Neuronal stem cell (in vitro differentiated cells): ENCODE data around the gene PNPLA7.

Experiments used
- DNase-seq: peaks from one replicate; pipeline ENCODE4 v3.0.0-alpha.2; 2013; ENCODE audit warnings: low spot score
- H2AFZ ChIP-seq: one replicate; pipeline ENCODE4 v1.6.1; 2013; ENCODE audit warnings: mild to moderate bottlenecking, low read length, inconsistent platforms
- H2AK5ac ChIP-seq: 2 replicates; pipeline ENCODE4 v1.6.1; 2013; ENCODE audit warnings: low read depth, mild to moderate bottlenecking, inconsistent platforms, low read length, moderate library complexity, mixed read lengths
- H2BK120ac ChIP-seq: 2 replicates; pipeline ENCODE4 v1.6.1; 2013; ENCODE audit warnings: low read depth, mild to moderate bottlenecking, inconsistent platforms, low read length, moderate library complexity, mixed read lengths
- H2BK12ac ChIP-seq: one replicate; pipeline ENCODE4 v1.6.1; 2013; ENCODE audit warnings: low read length, inconsistent platforms
- H2BK15ac ChIP-seq: 2 replicates; pipeline ENCODE4 v1.6.1; 2013; ENCODE audit warnings: mild to moderate bottlenecking, low read length, inconsistent platforms, mixed read lengths
- H2BK5ac ChIP-seq: one replicate; pipeline ENCODE4 v1.6.1; 2013; ENCODE audit warnings: inconsistent platforms, mild to moderate bottlenecking, low read length, moderate library complexity
- H3K14ac ChIP-seq: one replicate; pipeline ENCODE4 v1.6.1; 2013; ENCODE audit warnings: low read length, inconsistent platforms
- H3K18ac ChIP-seq: 2 replicates; pipeline ENCODE4 v1.6.1; 2013; ENCODE audit warnings: low read length, inconsistent platforms
- H3K23ac ChIP-seq: 2 replicates; pipeline ENCODE4 v1.6.1; 2013; ENCODE audit warnings: low read depth, mild to moderate bottlenecking, mixed read lengths, low read length, inconsistent platforms; ENCODE audit not compliant: poor library complexity
- H3K27ac ChIP-seq: replicated peaks from 3 replicates; pipeline ENCODE4 v1.5.1; 2013; ENCODE audit warnings: low read length, inconsistent platforms
- H3K27me3 ChIP-seq, 3 experiments: 2 replicates each; pipeline ENCODE4 v1.6.1; 2013; ENCODE audit warnings: low read length in 3 of 3, mild to moderate bottlenecking in 2 of 3, inconsistent platforms in 1 of 3, low read depth in 1 of 3, mixed read lengths in 1 of 3, moderate library complexity in 1 of 3; ENCODE audit not compliant: control insufficient read depth in 3 of 3, insufficient read depth in 3 of 3
- H3K36me3 ChIP-seq, 2 donors: replicated peaks in 1 of 2; 2 replicates each; pipeline ENCODE4 v1.6.1; 2013; ENCODE audit warnings: low read length in 2 of 2; ENCODE audit not compliant: control insufficient read depth in 2 of 2, insufficient read depth in 2 of 2
- H3K4ac ChIP-seq: 2 replicates; pipeline ENCODE4 v1.6.1; 2013; ENCODE audit warnings: inconsistent platforms, mild to moderate bottlenecking, low read length, moderate library complexity
- H3K4me1 ChIP-seq, 2 donors: 1 replicate in 1 of 2; 2 replicates in 1 of 2; pipeline ENCODE4 v1.6.1; 2013; ENCODE audit warnings: low read length in 2 of 2, low read depth in 1 of 2; ENCODE audit not compliant: control insufficient read depth in 2 of 2, insufficient read depth in 1 of 2
- H3K4me2 ChIP-seq: one replicate; pipeline ENCODE4 v1.6.1; 2013; ENCODE audit warnings: mild to moderate bottlenecking, low read length, inconsistent platforms; ENCODE audit not compliant: insufficient read depth, poor library complexity, severe bottlenecking
- H3K4me3 ChIP-seq, 2 donors: 2 replicates each; pipeline ENCODE4 v1.5.1; 2013; ENCODE audit warnings: low read length in 2 of 2, mild to moderate bottlenecking in 2 of 2, inconsistent platforms in 1 of 2, moderate library complexity in 1 of 2
- H3K79me1 ChIP-seq: one replicate; pipeline ENCODE4 v1.6.1; 2013; ENCODE audit warnings: low read depth, mild to moderate bottlenecking, inconsistent platforms, low read length, moderate library complexity
- H3K9ac ChIP-seq: one replicate; pipeline ENCODE4 v1.6.1; 2013; ENCODE audit warnings: mild to moderate bottlenecking, low read depth, low read length, inconsistent platforms; ENCODE audit not compliant: poor library complexity
- H3K9me3 ChIP-seq, 2 donors: replicated peaks in 1 of 2; 2 replicates each; pipeline versions ENCODE3 to v1.6.1; 2013; ENCODE audit warnings: low read length in 2 of 2, mild to moderate bottlenecking in 2 of 2, inconsistent platforms in 1 of 2, low read depth in 1 of 2, mixed read lengths in 1 of 2, moderate library complexity in 1 of 2; ENCODE audit not compliant: control insufficient read depth in 2 of 2, insufficient read depth in 1 of 2
- H4K8ac ChIP-seq: one replicate; pipeline ENCODE4 v1.6.1; 2013; ENCODE audit warnings: low read depth, mild to moderate bottlenecking, inconsistent platforms, low read length, moderate library complexity
- H4K91ac ChIP-seq: one replicate; pipeline ENCODE4 v1.6.1; 2013; ENCODE audit warnings: low read length, low read depth, mild to moderate bottlenecking, inconsistent platforms; ENCODE audit not compliant: poor library complexity
- WGBS, 2 donors: extraction: QIAGEN DNeasy Blood & Tissue Kit; methylation state at CpG; one replicate each; pipeline ENCODE4 v1.1.7; 2013; ENCODE audit warnings: missing lambda C conversion rate in 2 of 2, mixed read lengths in 1 of 2; ENCODE audit not compliant: insufficient read length in 2 of 2, insufficient replicate concordance in 1 of 2; ENCODE audit errors: extremely low coverage in 2 of 2; 5-methylcytosine and 5-hydroxymethylcytosine counted together

PNPLA7 gene

DNA sequence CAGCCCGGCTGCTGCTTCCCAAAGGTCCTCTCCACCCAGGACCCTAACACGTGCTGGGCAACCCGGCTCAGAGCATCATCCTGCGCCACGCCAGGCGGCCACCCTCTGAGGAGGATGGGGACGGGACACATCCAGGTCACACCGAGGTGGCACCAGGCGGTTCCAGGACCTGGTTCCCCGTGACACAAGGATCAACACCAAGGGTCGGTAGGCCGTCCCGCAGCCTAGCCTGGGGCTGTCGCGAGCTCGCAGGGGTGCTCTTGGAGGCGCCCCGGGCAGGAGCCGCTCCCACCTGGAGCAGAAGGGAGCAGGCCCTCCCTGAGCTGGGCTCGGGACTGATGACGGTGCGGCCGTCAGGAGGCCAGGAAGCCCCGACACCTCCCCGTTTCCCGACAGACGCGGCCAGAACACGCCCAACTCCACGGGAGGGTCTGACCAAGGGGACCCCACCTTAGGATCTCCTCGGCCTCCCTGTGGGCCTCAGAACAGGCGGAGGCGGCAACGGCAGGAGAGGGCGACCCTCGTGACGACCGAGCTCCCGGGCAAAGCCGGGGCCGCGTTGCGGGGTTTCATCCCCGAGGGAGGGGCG is 133.5 kb downstream of the PNPLA7 start:
- H3K4me1 ChIP-seq, result peaks cover 2 to 4% of the 10 kb centered on the region in 2 donors
- no peak overlapping the region for H3K4me3 ChIP-seq
- no peak overlapping the region for H4K91ac ChIP-seq

DNA sequence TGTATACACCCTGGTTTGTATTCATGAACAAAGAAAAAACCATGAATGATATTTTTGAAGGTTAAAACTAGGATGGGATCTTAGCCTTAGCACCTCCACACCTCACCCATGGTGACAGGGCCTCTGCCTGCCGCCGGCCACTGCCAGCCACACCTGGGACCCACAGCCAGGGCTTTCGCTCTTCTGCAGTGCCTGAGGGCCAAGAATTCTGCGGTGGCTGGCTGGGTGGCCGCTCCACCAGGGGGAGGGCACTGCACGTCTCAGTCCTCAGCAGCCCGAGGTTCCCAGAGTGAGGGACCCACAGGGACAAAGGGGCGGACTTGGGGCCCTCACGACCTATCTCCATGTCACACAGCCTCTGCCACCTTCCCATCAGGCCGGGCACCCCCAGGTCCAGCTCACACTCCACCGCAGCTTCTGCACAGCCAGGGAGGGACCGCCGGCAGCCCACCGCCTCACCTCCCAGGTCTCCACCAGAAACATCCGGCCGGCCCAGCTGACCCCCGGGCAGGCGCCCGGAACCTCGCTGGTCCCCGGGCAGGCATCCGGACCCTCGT is 134.1 kb downstream of the PNPLA7 start:
- Histone ChIP-seq H2BK15ac (no peak overlapping the region), H3K4me3 (no peak overlapping the region), H3K4me2 (no peak overlapping the region), H3K27me3 (no peaks in the 10 kb centered on the region), H2AFZ (no peak overlapping the region), H3K79me1 (peaks cover 12% of the 10 kb centered on the region), H2BK120ac (no peak overlapping the region), H3K23ac (peak overlapping the region; percentile 65), H3K18ac (no peak overlapping the region), H3K36me3 (peaks cover 0 to 7% of the 10 kb centered on the region in 2 donors), H3K27ac (no peak overlapping the region), H2BK12ac (no peak overlapping the region), H3K9me3 (no peaks in the 10 kb centered on the region), H3K4me1 (peaks cover 0 to 4% of the 10 kb centered on the region in 2 donors), H2BK5ac (no peak overlapping the region), H3K4ac (peak overlapping the region; percentile 53), H4K8ac (no peak overlapping the region), H2AK5ac (peak overlapping the region; percentile 46), H4K91ac (no peak overlapping the region), H3K14ac (no peak overlapping the region), H3K9ac (no peak overlapping the region)
- no CpG with 5 or more reads among the region's 23 CpGs for WGBS, 2 donors
- no peak for DNase-seq

More for the DNA sequence above, 133.5 kb downstream of the PNPLA7 start:
- Histone ChIP-seq H3K9me3 (no peaks in the 10 kb centered on the region), H2BK12ac (no peak overlapping the region), H3K27me3 (no peaks in the 10 kb centered on the region), H2BK5ac (peak overlapping the region; percentile 53), H3K27ac (no peak overlapping the region), H3K79me1 (peaks cover 12% of the 10 kb centered on the region), H2AK5ac (peak overlapping the region; percentile 56), H3K36me3 (peaks cover 0 to 7% of the 10 kb centered on the region in 2 donors), H2BK15ac (no peak overlapping the region), H3K9ac (no peak overlapping the region), H3K4ac (peak overlapping the region; percentile 53), H3K18ac (peak overlapping the region; percentile 28), H4K8ac (no peak overlapping the region), H2AFZ (no peak overlapping the region), H3K23ac (peak overlapping the region; percentile 65), H3K14ac (peak overlapping the region; percentile 71), H3K4me2 (no peak overlapping the region), H2BK120ac (no peak overlapping the region)
- DNase-seq, result no peak
- no CpG with 5 or more reads among the region's 45 CpGs for WGBS, 2 donors

DNA sequence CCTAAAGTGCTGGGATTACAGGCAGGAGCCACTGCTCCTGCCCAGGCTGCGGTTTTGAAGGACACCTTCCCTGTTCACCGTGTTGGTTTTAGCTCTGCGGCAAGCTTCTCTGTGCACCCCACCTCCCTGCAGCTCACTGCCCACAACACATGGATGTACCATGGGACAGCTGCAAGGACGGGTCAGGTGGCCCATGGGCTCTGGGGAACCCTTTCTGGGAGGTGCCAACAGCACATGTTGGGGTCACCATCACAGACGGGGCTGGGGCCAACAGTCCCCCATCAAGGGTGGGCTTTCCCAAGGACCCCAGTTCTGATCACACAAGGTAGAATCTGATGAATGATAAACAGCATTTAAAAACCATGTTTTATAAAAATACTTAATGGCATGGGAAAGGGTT is 134.8 kb downstream of the PNPLA7 start:
- H2BK12ac ChIP-seq, result no peak overlapping the region
- no peak overlapping the region for H3K14ac ChIP-seq
- peaks cover 0 to 7% of the 10 kb centered on the region in 2 donors for H3K36me3 ChIP-seq
- no peaks in the 10 kb centered on the region for H3K9me3 ChIP-seq
- no peak overlapping the region for H3K9ac ChIP-seq
- no peak for DNase-seq
- no peak overlapping the region for H3K4ac ChIP-seq
- no peaks in the 10 kb centered on the region for H3K27me3 ChIP-seq
- H3K23ac ChIP-seq, result no peak overlapping the region
- H2AK5ac ChIP-seq, result no peak overlapping the region
- H2BK15ac ChIP-seq, result no peak overlapping the region
- no peak overlapping the region for H2BK120ac ChIP-seq
- H4K8ac ChIP-seq, result no peak overlapping the region
- no peak overlapping the region for H3K18ac ChIP-seq
- H3K4me1 ChIP-seq, result peaks cover 0 to 4% of the 10 kb centered on the region in 2 donors
- H3K79me1 ChIP-seq, result peaks cover 12% of the 10 kb centered on the region
- H4K91ac ChIP-seq, result no peak overlapping the region
- H3K27ac ChIP-seq, result no peak overlapping the region
- no CpG with 5 or more reads among the region's 5 CpGs for WGBS, 2 donors
- no peak overlapping the region for H2BK5ac ChIP-seq
- no peak overlapping the region for H3K4me3 ChIP-seq
- no peak overlapping the region for H3K4me2 ChIP-seq
- H2AFZ ChIP-seq, result no peak overlapping the region

DNA sequence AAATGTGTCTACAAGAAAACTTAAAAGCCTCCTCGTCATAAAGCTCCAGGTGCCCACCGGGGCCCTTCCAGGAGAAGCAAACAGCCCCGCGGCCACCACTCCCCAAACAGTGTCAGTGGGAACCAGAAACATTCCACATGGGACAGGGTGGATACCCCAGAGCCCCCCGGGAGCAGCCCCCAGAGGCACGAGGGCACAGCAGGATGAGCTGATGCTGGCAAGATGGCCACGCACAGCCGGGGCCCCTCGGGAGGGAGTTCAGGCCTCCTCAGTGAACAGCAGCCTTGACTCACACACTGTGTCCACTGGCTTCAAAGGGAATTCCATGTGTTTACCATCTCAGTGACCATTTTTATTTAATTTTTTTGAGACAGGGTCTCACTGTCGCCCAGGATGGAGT is 137.8 kb downstream of the PNPLA7 start:
- H4K8ac ChIP-seq, result no peak overlapping the region
- H2AK5ac ChIP-seq, result no peak overlapping the region
- H2BK15ac ChIP-seq, result no peak overlapping the region
- H2BK5ac ChIP-seq, result no peak overlapping the region
- no CpG with 5 or more reads among the region's 10 CpGs for WGBS, 2 donors
- no peak overlapping the region for H3K4me3 ChIP-seq
- H3K18ac ChIP-seq, result no peak overlapping the region
- peaks cover 11% of the 10 kb centered on the region for H3K79me1 ChIP-seq
- H2BK12ac ChIP-seq, result no peak overlapping the region
- no peak overlapping the region for H4K91ac ChIP-seq
- no peak overlapping the region for H2BK120ac ChIP-seq
- no peaks in the 10 kb centered on the region for H3K36me3 ChIP-seq
- H3K4ac ChIP-seq, result no peak overlapping the region
- peaks cover under 1 to 9% of the 10 kb centered on the region in 2 donors for H3K4me1 ChIP-seq
- H3K27ac ChIP-seq, result no peak overlapping the region
- no peak overlapping the region for H3K14ac ChIP-seq
- no peaks in the 10 kb centered on the region for H3K27me3 ChIP-seq
- H3K23ac ChIP-seq, result no peak overlapping the region
- no peak overlapping the region for H3K4me2 ChIP-seq
- no peak overlapping the region for H2AFZ ChIP-seq
- no peak for DNase-seq
- no peaks in the 10 kb centered on the region for H3K9me3 ChIP-seq
- H3K9ac ChIP-seq, result no peak overlapping the region
